IgD-negative memory B cell (primary cell): ENCODE results near the gene P2RY12. TPM values are rescaled to one million over a fixed set of nuclear protein-coding genes. Genes with fewer than 3 reads are reported as not detected.
A peak's percentile ranks its signal among the peaks of the same experiment; 100 is the strongest.

Source experiments
- H3K27ac Mint-ChIP-seq, 3 donors: one replicate each; pipeline ENCODE4 v1.8.0; 2020 to 2022; ENCODE audit warnings: mild to moderate bottlenecking in 3 of 3, mixed read lengths in 3 of 3, moderate library complexity in 1 of 3
- H3K27me3 Mint-ChIP-seq: one replicate; pipeline ENCODE4 v1.8.0; 2021; ENCODE audit warnings: mixed read lengths
- H3K36me3 Mint-ChIP-seq: one replicate; pipeline ENCODE4 v1.8.0; 2020; ENCODE audit warnings: mild to moderate bottlenecking, mixed read lengths
- H3K4me1 Mint-ChIP-seq, 3 donors: one replicate each; pipeline ENCODE4 v1.8.0; 2020 to 2022; ENCODE audit warnings: mixed read lengths in 3 of 3, mild to moderate bottlenecking in 1 of 3
- H3K4me3 Mint-ChIP-seq, 4 donors: one replicate each; pipeline ENCODE4 v1.8.0; 2020 to 2022; ENCODE audit warnings: mild to moderate bottlenecking in 4 of 4, mixed read lengths in 4 of 4, moderate library complexity in 3 of 4
- H3K9me3 Mint-ChIP-seq, 3 donors: one replicate each; pipeline ENCODE4 v1.8.0; 2020 to 2021; ENCODE audit warnings: mixed read lengths in 3 of 3, mild to moderate bottlenecking in 1 of 3
- polyA plus RNA-seq: library from polyadenylated mRNA; unstranded; fragments of 300-500 nt; fragmentation: Illumina TruSeq; gene quantifications from one replicate; pipeline ENCODE4 v1.2.3, GENCODE V29; 2021

P2RY12 gene
- polyA plus RNA-seq, 1 donor from 2014 or later: 1.7 TPM

- H3K4me3 Mint-ChIP-seq: peak within 1 kb of the TSS in 1 of 4 donors; percentile 29
- no peaks in the 10 kb centered on the region for H3K36me3 Mint-ChIP-seq
- H3K4me1 Mint-ChIP-seq: no peaks in the 10 kb centered on the region
- H3K27ac Mint-ChIP-seq: no peak within 1 kb of the TSS
- peaks cover 0 to 2% (median 0%) of the 10 kb centered on the region in 3 donors for H3K9me3 Mint-ChIP-seq
- peaks cover 2% of the 10 kb centered on the region for H3K27me3 Mint-ChIP-seq
These were observed 68.1 kb downstream of the P2RY12 start, which contains the start of gene GPR87 for GRCh38 chr3:151316267-151316991. GPR87 (minus strand) TSS chr3:151316820; CDS start chr3:151300100, 16,720 bp downstream.

- Mint-ChIP-seq H3K36me3 (no peaks in the 10 kb centered on the region), H3K4me3 (no peak overlapping the region), H3K9me3 (peaks cover 0 to 2% (median 0%) of the 10 kb centered on the region in 3 donors), H3K4me1 (no peaks in the 10 kb centered on the region), H3K27ac (no peak overlapping the region), H3K27me3 (peaks cover 2% of the 10 kb centered on the region)
These were observed 68.7 kb downstream of the P2RY12 start for GRCh38 chr3:151315846-151316245.

GRCh38 chr3:151315136-151315535, 69.4 kb downstream of the P2RY12 start:
- Mint-ChIP-seq H3K36me3 (no peaks in the 10 kb centered on the region), H3K27me3 (peaks cover 2% of the 10 kb centered on the region), H3K9me3 (peaks cover 0 to 2% (median 0%) of the 10 kb centered on the region in 3 donors), H3K27ac (no peak overlapping the region), H3K4me1 (no peaks in the 10 kb centered on the region), H3K4me3 (no peak overlapping the region)

- Mint-ChIP-seq H3K36me3 (no peaks in the 10 kb centered on the region), H3K4me3 (no peak overlapping the region), H3K27me3 (peaks cover 2% of the 10 kb centered on the region), H3K27ac (no peak overlapping the region), H3K4me1 (no peaks in the 10 kb centered on the region), H3K9me3 (peaks cover 0 to 2% (median 0%) of the 10 kb centered on the region in 3 donors)
These were observed 70.0 kb downstream of the P2RY12 start for GRCh38 chr3:151314593-151314992.

- H3K9me3 Mint-ChIP-seq: peaks cover 0 to 2% (median 0%) of the 10 kb centered on the region in 3 donors
- no peaks in the 10 kb centered on the region for H3K36me3 Mint-ChIP-seq
- peaks cover 2% of the 10 kb centered on the region for H3K27me3 Mint-ChIP-seq
- no peak overlapping the region for H3K27ac Mint-ChIP-seq
- H3K4me1 Mint-ChIP-seq: no peaks in the 10 kb centered on the region
- no peak overlapping the region for H3K4me3 Mint-ChIP-seq
These were observed 70.4 kb downstream of the P2RY12 start for GRCh38 chr3:151314137-151314536.

GRCh38 chr3:151312972-151313371, 71.6 kb downstream of the P2RY12 start:
- H3K9me3 Mint-ChIP-seq: peaks cover 0 to 2% (median 0%) of the 10 kb centered on the region in 3 donors
- H3K4me3 Mint-ChIP-seq: no peak overlapping the region
- peaks cover 2% of the 10 kb centered on the region for H3K27me3 Mint-ChIP-seq
- no peaks in the 10 kb centered on the region for H3K36me3 Mint-ChIP-seq
- no peaks in the 10 kb centered on the region for H3K4me1 Mint-ChIP-seq
- no peak overlapping the region for H3K27ac Mint-ChIP-seq

DNA sequence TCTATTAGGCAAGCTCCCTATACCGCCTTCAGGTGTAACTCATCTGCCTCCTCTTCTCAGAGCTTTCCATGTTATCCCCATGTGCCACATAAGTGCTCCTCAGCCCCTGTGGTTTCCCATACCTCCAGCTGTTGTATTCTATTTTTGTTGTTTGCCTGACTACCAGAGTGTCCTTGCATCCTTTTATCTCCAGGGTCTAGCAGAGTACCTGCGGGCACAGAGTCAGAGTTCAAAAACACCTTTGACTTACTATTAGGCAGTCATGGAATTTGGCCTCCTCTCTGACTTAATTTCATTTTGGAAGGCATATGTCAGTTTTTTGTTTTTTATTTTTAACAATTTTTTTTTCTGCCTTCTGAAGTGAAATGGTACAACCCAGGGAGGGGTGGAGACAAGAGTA, 75.0 kb downstream of the P2RY12 start:
- no peak overlapping the region for H3K27ac Mint-ChIP-seq
- H3K4me1 Mint-ChIP-seq: no peaks in the 10 kb centered on the region
- no peak overlapping the region for H3K4me3 Mint-ChIP-seq
- no peaks in the 10 kb centered on the region for H3K36me3 Mint-ChIP-seq
- H3K27me3 Mint-ChIP-seq: peaks cover 2% of the 10 kb centered on the region
- no peaks in the 10 kb centered on the region for H3K9me3 Mint-ChIP-seq

DNA sequence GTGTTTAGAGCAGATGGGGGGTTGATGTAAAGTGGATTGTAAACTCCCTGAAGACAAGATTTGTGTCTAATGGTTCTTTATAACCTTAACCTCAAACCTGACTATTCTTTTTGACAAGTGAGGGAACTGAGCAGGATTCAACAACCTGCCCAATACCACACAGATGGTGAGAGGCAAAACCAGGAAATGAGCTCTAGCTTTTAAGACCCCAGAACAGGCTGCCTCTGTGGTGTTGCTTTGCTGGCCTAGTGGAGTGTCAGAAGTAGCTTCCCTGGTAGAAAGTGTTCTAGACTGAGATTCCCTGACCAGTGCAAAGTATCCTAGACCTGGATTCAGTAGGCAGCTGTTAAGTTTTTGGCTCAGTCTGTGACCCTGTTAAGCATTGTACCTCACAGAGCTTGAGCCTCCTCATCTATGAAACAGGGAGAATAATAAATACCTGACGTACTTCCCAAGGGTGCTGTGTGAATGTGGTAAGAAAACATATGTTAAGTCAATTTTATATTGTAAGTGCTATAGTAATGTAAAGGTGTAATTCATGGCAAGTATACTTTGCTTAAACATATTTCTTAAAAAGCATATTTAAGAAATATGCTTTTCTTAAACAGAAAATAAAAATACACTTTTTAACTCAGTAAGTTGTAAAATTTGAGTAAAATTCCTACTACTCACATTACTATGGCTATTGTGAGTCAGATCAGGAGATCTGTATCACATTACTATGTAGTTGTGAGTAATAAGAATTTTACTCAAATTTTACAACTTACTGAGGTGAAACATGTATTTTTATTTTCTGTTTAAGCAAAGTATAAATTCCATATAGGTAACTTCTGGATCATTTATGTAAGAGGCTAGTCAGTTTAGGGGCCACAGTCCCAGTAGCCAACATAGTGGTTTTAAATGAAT, 76.7 kb downstream of the P2RY12 start:
- Mint-ChIP-seq H3K27me3 (peaks cover 8% of the 10 kb centered on the region), H3K27ac (no peak overlapping the region), H3K4me1 (no peaks in the 10 kb centered on the region)

DNA sequence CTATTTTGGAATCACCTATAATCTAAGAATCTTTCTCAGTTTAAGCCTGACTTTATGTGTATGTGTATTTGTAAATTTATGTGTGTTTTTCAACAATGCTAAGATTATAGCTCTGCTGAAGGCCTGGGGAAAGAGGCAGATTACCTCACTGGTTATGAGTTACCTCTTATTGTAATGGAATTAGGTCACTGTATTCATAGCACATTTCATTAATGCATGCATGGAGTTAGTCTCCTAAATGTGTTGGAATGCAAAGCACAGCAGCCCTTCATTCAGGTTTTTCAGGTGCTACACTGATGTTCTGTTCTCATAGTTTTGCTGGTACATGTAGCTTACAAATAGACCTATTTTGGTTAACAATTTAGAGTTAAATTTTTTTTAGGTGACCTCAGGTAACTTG, 77.4 kb downstream of the P2RY12 start:
- no peaks in the 10 kb centered on the region for H3K36me3 Mint-ChIP-seq

More for the DNA sequence above, 76.7 kb downstream of the P2RY12 start:
- Mint-ChIP-seq H3K4me3 (no peak overlapping the region), H3K36me3 (no peaks in the 10 kb centered on the region), H3K9me3 (no peaks in the 10 kb centered on the region)

GRCh38 chr3:151306168-151306810, 78.3 kb downstream of the P2RY12 start:
- H3K4me3 Mint-ChIP-seq: no peak overlapping the region
- no peak overlapping the region for H3K27ac Mint-ChIP-seq
- peaks cover 8% of the 10 kb centered on the region for H3K27me3 Mint-ChIP-seq
- H3K36me3 Mint-ChIP-seq: no peaks in the 10 kb centered on the region
- no peaks in the 10 kb centered on the region for H3K9me3 Mint-ChIP-seq
- H3K4me1 Mint-ChIP-seq: no peaks in the 10 kb centered on the region

More for the DNA sequence above, 77.4 kb downstream of the P2RY12 start:
- H3K4me1 Mint-ChIP-seq: no peaks in the 10 kb centered on the region
- H3K27me3 Mint-ChIP-seq: peaks cover 8% of the 10 kb centered on the region
- H3K27ac Mint-ChIP-seq: no peak overlapping the region
- H3K4me3 Mint-ChIP-seq: no peak overlapping the region
- H3K9me3 Mint-ChIP-seq: no peaks in the 10 kb centered on the region

DNA sequence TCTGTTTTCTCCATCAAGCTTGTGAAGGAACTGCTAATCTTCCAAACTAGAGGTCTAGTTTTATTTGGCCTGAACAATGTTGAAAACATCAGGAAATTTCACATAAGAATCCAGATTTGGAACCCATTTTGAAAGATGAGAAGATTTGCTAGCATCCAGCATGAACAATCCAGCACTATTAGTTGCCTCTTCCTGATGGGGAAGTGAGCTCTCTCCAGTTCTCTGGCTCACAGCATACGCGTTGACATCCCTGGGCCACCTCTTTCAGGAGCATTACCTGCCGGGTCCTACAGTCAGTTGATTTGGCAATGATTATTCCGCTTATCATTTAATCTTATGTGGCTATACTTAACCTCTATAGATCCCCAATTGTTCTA, 78.8 kb downstream of the P2RY12 start:
- H3K27ac Mint-ChIP-seq: no peak overlapping the region
- H3K9me3 Mint-ChIP-seq: no peaks in the 10 kb centered on the region
- H3K4me1 Mint-ChIP-seq: no peaks in the 10 kb centered on the region
- no peak overlapping the region for H3K4me3 Mint-ChIP-seq
- no peaks in the 10 kb centered on the region for H3K36me3 Mint-ChIP-seq
- peaks cover 8% of the 10 kb centered on the region for H3K27me3 Mint-ChIP-seq

DNA sequence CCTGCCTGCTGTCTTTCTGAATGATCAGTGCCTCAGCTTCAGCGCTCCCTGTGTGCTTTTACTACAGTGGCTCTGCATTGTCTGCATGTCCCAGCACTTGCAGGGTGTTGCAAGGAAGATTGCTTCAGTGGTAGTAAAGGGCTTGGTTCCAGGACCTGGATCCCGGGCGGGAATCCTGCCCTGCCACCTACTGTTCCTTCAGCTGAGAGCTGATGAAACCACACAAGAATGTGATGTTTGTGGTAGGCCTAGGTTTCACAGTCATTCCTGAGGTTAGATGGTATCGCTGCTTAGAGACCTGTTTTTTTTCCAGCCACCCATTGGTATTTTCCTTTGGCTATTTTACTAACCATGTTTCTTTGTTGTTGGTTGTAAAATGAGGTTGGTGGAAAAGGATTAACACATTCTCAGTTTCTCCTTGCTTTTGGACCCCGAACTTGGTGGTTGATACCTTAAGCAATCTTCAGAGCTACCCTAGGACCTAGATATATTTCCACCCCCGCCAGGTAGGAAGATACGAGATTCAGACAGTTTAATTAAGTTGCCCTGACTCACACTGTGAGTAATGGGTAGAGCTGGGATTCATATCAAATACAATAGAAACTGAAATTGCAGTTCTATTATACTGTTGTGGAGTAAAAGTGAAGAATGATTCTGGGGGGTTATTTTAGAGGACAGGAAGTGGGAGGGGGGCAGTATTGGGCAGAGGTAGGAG, 79.3 kb downstream of the P2RY12 start:
- peaks cover 8% of the 10 kb centered on the region for H3K27me3 Mint-ChIP-seq
- H3K27ac Mint-ChIP-seq: no peak overlapping the region
- no peaks in the 10 kb centered on the region for H3K9me3 Mint-ChIP-seq
- no peaks in the 10 kb centered on the region for H3K36me3 Mint-ChIP-seq
- H3K4me3 Mint-ChIP-seq: no peak overlapping the region
- no peaks in the 10 kb centered on the region for H3K4me1 Mint-ChIP-seq

GRCh38 chr3:151303751-151304150, 80.8 kb downstream of the P2RY12 start:
- H3K4me3 Mint-ChIP-seq: no peak overlapping the region
- H3K9me3 Mint-ChIP-seq: no peaks in the 10 kb centered on the region
- no peaks in the 10 kb centered on the region for H3K36me3 Mint-ChIP-seq
- no peaks in the 10 kb centered on the region for H3K4me1 Mint-ChIP-seq
- peaks cover 14% of the 10 kb centered on the region for H3K27me3 Mint-ChIP-seq
- H3K27ac Mint-ChIP-seq: no peak overlapping the region

GRCh38 chr3:151301787-151302186, 82.8 kb downstream of the P2RY12 start:
- Mint-ChIP-seq H3K9me3 (no peaks in the 10 kb centered on the region), H3K36me3 (no peaks in the 10 kb centered on the region), H3K27me3 (peaks cover 14% of the 10 kb centered on the region), H3K4me1 (no peaks in the 10 kb centered on the region), H3K27ac (no peak overlapping the region), H3K4me3 (no peak overlapping the region)
